Eye (tissue), 1 donor: ENCODE measurements around the gene ARL6IP4.

ENCODE experiments used
- DNase-seq: peaks from one replicate; pipeline ENCODE4 v3.0.0-alpha.2; 2015

ARL6IP4 gene

DNA sequence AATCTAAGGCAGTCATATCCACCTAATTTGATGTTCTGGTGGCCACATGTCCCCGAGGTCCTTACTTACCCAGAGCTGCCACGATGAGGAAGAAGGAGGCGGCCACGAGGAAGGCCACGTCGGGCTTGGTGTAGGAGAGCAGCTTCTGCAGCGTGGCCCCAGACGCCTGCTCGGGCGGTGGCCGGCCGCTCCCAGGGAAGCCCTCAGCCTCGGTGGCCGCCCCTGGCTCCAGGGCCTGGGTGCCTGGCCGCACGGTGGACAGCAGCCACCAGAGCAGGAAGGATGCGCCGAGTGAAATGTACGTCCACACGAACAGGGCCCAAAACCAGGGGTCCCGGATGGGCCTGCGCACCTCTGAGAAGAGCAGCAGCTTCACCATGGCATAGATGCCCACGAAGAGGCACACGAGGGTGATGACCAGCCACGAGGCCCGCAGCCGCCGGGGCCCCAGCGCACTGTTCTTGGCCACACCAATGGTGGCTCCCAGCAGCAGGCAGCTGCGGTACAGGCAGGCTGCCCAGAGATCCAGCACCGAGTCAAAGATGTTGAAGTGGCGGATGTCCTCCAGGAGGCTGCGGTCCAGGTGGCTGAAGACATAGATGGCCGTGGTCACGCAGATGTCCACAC is 20.8 kb upstream of the ARL6IP4 start:
- DNase-seq, result no peak

DNA sequence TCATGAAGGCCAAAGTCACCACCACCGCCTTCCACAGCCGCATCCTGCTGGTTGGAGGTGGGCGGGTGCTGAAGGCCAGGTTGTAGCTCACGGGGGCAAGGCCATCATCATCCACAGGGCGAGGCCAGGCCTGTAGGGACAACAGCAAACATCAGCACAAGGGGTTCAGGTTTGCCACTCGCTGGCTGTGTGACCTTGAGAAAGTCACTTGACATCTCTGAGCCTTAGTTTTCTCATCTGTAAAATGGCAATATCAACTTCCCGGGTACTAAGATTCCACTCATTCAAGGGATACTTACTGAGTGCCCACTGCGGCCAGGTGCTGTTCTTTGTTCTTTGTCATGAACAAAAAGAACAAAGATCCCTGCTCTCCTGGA is 20.3 kb upstream of the ARL6IP4 start:
- no peak for DNase-seq

- no peak for DNase-seq
Measured at GRCh38 chr12:122961531-122962329, 18.8 kb upstream of the ARL6IP4 start.

GRCh38 chr12:122963941-122964265 is 16.6 kb upstream of the ARL6IP4 start:
- no peak for DNase-seq

GRCh38 chr12:122964439-122965257 is 15.8 kb upstream of the ARL6IP4 start:
- no peak for DNase-seq

GRCh38 chr12:122965321-122965751 is 15.1 kb upstream of the ARL6IP4 start:
- DNase-seq, result no peak

GRCh38 chr12:122965851-122966742 is 14.4 kb upstream of the ARL6IP4 start, which contains the start of gene ABCB9:
TSS of gene ABCB9 (minus strand) at chr12:122966463. CDS start at chr12:122960235, 6,228 bp downstream.
- DNase-seq, result peak; percentile 94

DNA sequence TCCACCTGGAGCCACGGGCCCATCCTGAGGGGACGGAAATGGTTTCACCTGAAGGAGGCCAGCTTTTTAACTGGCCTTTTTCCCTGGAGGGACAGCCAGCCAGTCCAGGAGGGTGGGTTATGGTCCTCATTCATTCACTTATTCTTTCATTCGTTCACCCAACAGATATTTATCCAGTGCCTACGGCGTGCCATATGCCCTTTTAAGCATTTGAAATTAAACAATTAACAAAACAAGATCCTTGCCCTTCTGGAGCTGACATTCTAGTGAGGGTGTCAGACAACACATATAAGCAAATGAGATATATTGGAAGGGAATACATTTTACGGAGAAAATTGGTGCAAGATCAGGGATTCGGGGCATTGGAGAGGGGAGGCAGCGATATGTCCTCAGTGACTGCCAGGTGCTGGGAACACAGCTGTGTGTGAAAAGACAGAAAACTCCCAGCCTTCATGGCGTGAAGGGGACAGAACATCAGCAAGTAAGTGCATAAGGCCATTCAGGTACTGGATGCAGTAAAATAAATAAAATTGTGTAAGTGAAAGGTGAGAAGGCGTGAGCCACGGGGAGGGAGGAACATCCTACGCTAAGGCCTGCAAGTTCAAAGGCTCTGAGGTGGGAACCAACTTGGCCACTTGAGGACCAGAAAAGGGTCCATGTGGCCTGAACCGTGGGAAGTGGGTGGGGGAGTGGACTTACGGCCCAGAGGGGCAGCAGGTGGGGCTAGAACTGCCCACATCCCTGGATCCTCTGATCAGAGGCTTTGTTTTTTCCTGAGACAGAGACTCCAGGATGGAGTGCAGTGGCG is 13.5 kb upstream of the ARL6IP4 start:
- DNase-seq, result no peak

- no peak for DNase-seq
Measured at GRCh38 chr12:122968104-122968503, 12.4 kb upstream of the ARL6IP4 start.

GRCh38 chr12:122969676-122970075 is 10.8 kb upstream of the ARL6IP4 start:
- no peak for DNase-seq

GRCh38 chr12:122974274-122974891 is 6.1 kb upstream of the ARL6IP4 start:
- DNase-seq, result peak; percentile 100

GRCh38 chr12:122974892-122975789 is 5.3 kb upstream of the ARL6IP4 start, which contains the start of gene OGFOD2:
TSS of gene OGFOD2 (plus strand) at chr12:122975244. CDS start at chr12:122975252, 8 bp downstream.
- peak; percentile 96 for DNase-seq

DNA sequence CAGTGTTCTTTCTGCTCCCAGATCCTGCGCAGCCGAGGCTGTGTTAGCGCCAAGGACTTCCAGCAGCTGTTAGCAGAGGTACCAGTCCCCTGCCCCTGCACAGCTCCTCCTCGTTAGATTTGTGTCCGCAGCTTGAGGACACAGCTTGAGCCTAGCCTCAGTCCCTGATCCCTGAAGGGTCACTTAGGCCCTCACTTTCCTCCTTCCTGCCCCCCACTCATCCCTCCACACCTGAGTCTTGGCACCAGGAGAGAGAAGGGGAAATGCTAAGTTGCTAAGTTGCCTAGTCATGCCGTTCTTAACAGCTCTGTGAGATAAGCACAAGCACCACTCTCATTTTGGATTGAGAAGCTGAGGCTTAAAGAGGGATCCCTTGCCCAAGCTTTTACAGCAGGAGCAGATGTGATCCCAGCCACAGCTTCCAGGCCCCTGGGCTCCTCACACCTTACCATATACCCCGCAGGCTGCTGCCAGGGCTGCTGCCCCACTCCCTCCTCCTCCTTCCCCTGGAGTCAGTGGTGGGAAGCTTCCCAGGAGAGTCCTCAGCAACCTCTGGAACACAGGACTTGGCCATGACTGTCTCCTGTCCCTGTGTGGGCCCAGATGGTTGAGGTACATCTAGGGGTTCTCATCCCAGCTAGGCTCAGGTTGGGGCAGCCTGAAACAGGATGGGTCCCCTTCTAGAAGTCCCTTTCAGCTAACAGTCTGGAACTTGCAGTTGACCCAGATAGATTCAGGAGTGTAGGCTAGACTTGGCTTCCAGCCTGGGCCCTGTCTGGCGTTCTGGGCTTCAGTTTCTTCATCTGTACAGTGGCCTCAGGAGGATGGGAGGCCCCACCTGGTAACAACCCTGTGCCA is 4.5 kb upstream of the ARL6IP4 start:
- no peak for DNase-seq

DNA sequence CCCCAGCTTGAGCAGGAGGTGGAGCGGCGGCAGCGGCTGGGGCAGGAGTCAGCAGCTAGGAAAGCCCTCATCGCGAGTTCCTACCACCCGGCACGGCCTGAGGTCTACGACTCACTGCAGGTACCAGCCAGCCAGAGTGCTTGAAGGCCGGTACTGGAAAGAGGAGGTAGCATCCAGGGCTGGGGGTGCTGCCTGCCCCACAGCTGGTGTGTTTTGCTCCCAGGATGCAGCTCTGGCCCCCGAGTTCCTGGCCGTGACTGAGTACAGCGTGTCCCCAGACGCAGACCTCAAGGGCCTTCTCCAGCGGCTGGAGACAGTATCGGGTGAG is 3.9 kb upstream of the ARL6IP4 start:
- no peak for DNase-seq

DNA sequence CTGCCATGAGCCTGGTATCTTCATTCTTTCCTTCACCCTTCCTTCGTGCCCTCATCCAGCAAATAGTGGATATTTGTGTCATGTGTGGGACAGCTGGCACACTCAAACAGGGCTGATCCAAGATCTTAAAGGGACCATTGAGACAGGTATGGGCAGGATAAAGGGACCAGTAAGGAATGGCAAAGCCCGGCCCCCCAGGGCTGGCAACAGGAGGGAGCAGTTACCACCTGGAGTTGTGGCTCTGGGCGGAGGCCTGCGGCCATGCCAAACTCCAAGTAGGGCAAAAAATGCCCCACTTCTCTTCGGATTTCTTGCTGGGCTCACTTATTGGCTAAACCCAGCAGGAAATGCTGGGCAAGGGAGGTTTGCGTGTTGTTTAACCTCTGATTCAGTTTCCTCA is 3.3 kb upstream of the ARL6IP4 start:
- no peak for DNase-seq

GRCh38 chr12:122977655-122978392 is 2.7 kb upstream of the ARL6IP4 start:
- no peak for DNase-seq

DNA sequence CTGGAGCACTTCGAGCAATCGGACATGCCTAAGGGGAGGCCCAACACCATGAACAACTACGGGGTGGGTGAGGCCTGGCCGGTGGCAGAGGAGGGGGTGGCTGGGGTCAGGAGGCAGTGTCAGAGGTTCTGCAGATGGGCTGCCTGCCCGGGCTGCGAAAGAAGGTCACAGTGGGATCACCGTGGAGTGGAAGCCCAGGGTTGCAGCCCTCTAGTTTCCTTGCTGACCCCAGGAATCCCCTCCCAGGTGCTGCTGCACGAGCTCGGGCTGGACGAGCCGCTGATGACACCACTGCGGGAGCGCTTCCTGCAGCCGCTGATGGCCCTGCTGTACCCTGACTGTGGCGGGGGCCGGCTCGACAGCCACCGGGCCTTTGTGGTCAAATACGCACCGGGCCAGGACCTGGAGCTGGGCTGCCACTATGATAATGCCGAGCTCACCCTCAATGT is 1.9 kb upstream of the ARL6IP4 start:
- no peak for DNase-seq
